HCT116 (cell line): ENCODE results near the gene IRX1. TPM values are rescaled to one million over a fixed set of nuclear protein-coding genes. Genes with fewer than 3 reads are reported as not detected.

Source experiments
- ATAC-seq: fragments of 200-7000 bp; cut with Tn5 transposase; 2 replicates; pipeline ENCODE4 v1.9.1; 2020; ENCODE audit warnings: mild to moderate bottlenecking, moderate library complexity
- BruUV-seq: library from RNA; stranded (reverse); fragments of 400-500 nt; replicated peaks from 2 replicates; lab custom pipeline; 2021; lab: Mats Ljungman, UMichigan
- CTCF ChIA-PET: fragments of 300-600 bp; sonication (Branson Sonifier 250); formaldehyde crosslinking; loops from one replicate; lab custom pipeline; 2021; ENCODE audit warnings: antibody characterized with exemption; lab: Charles Lee
- POLR2A ChIA-PET: fragments of 300-600, 350-600 bp; sonication (Branson Sonifier 250); formaldehyde crosslinking; loops from one replicate; lab custom pipeline; 2021; ENCODE audit warnings: antibody characterized with exemption; lab: Charles Lee
- RAD21 ChIA-PET, 2 experiments: fragments of 300-600 bp; sonication (Branson Sonifier 250); formaldehyde crosslinking; loops; one replicate each; lab custom pipeline; 2023; ENCODE audit warnings: low total read pairs in 2 of 2; ENCODE audit not compliant: uncharacterized antibody in 2 of 2, unreplicated experiment in 2 of 2, low non-redundant PET in 1 of 2; lab: Charles Lee
- DNase-seq: peaks from one replicate; pipeline ENCODE4 v3.0.0-alpha.2; 2010; ENCODE audit warnings: low read depth, low spot score
- H2AFZ ChIP-seq: fragments of 200-600 bp; shearing (Covaris generic), sonication (generic); 2 replicates; pipeline ENCODE4 v1.6.1; 2017; ENCODE audit warnings: low read depth, mixed run types, mixed read lengths, antibody characterized with exemption, low read length; ENCODE audit not compliant: poor library complexity, severe bottlenecking
- H3K27ac ChIP-seq: 2 replicates; pipeline ENCODE4 v1.5.1; 2012; ENCODE audit warnings: low read depth, low read length
- H3K27me3 ChIP-seq: fragments of 200-600 bp; sonication (generic); 2 replicates; pipeline ENCODE4 v1.6.1; 2016; ENCODE audit warnings: mixed run types, low read length, mixed read lengths; ENCODE audit not compliant: insufficient read depth
- H3K36me3 ChIP-seq, 2 experiments: fragments of 200-500 bp in 1 of 2; fragments of 200-600 bp in 1 of 2; sonication (Bioruptor generic) in 1 of 2; sonication (generic) in 1 of 2; 2 replicates each; pipeline versions ENCODE4 v1.5.1 to v1.6.1; 2014 to 2016; ENCODE audit warnings: low read length in 2 of 2, inconsistent platforms in 1 of 2, mixed read lengths in 1 of 2, mixed run types in 1 of 2; ENCODE audit not compliant: insufficient read depth in 2 of 2, control insufficient read depth in 1 of 2
- H3K4me1 ChIP-seq, 2 experiments: fragments of 200-600 bp in 1 of 2; sonication (generic) in 1 of 2; 2 replicates each; pipeline versions ENCODE4 v1.5.1 to v1.6.1; 2012 to 2017; ENCODE audit warnings: low read length in 2 of 2, inconsistent platforms in 1 of 2, mild to moderate bottlenecking in 1 of 2, mixed read lengths in 1 of 2, mixed run types in 1 of 2, moderate library complexity in 1 of 2; ENCODE audit not compliant: insufficient read depth in 2 of 2, control insufficient read depth in 1 of 2
- H3K4me2 ChIP-seq: fragments of 200-600 bp; sonication (generic); 2 replicates; pipeline ENCODE4 v1.6.1; 2017; ENCODE audit warnings: mixed run types, low read length, mixed read lengths
- H3K4me3 ChIP-seq, 2 experiments: fragments of 200-600 bp in 1 of 2; sonication (generic) in 1 of 2; replicated peaks in 1 of 2; 2 replicates each; pipeline ENCODE4 v1.5.1; 2011 to 2016; ENCODE audit warnings: low read length in 2 of 2, control low read depth in 1 of 2, low read depth in 1 of 2, mild to moderate bottlenecking in 1 of 2, mixed read lengths in 1 of 2, mixed run types in 1 of 2
- H3K79me2 ChIP-seq: fragments of 200-600 bp; sonication (generic); 2 replicates; pipeline ENCODE4 v1.6.1; 2017; ENCODE audit warnings: mild to moderate bottlenecking, mixed run types, low read length, moderate library complexity, mixed read lengths; ENCODE audit not compliant: insufficient read depth
- H3K9ac ChIP-seq: fragments of 200-600 bp; sonication (generic); 2 replicates; pipeline ENCODE4 v1.6.1; 2016; ENCODE audit warnings: low read length, mixed read lengths
- H3K9me2 ChIP-seq: fragments of 200-600 bp; sonication (generic), shearing (Covaris generic); 2 replicates; pipeline ENCODE4 v1.6.1; 2017; ENCODE audit warnings: mixed run types, mild to moderate bottlenecking, moderate library complexity; ENCODE audit not compliant: insufficient read depth
- H3K9me3 ChIP-seq, 2 experiments: fragments of 200-500 bp in 1 of 2; fragments of 200-600 bp in 1 of 2; sonication (Bioruptor generic) in 1 of 2; sonication (generic) in 1 of 2; 2 replicates each; pipeline ENCODE4 v1.6.1; 2014 to 2017; ENCODE audit warnings: low read length in 2 of 2, mixed read lengths in 2 of 2, inconsistent platforms in 1 of 2, low read depth in 1 of 2, mild to moderate bottlenecking in 1 of 2, mixed run types in 1 of 2, moderate library complexity in 1 of 2; ENCODE audit not compliant: control insufficient read depth in 1 of 2, insufficient read depth in 1 of 2
- H4K20me1 ChIP-seq: fragments of 200-600 bp; sonication (generic), shearing (Covaris generic); 2 replicates; pipeline ENCODE4 v1.6.1; 2017; ENCODE audit warnings: mixed run types, mild to moderate bottlenecking, moderate library complexity; ENCODE audit not compliant: insufficient read depth
- CEBPB ChIP-seq: IDR thresholded peaks from 2 replicates; pipeline ENCODE4 v1.6.1; 2012; ENCODE audit warnings: low read depth
- JUND ChIP-seq: IDR thresholded peaks from 2 replicates; pipeline ENCODE4 v1.6.1; 2012
- SIN3A ChIP-seq: IDR thresholded peaks from 2 replicates; pipeline ENCODE4 v1.6.1; 2012; ENCODE audit warnings: low read depth
- SRF ChIP-seq: IDR thresholded peaks from 2 replicates; pipeline ENCODE4 v1.6.1; 2012; ENCODE audit warnings: low read depth
- intact Hi-C: fragments of 100-400 bp; cut with micrococcal nuclease; formaldehyde crosslinking; loops from 2 replicates; pipeline ENCODE4 v1.10.0; 2022
- total RNA-seq: library from RNA; stranded (reverse); gene quantifications from one replicate; pipeline ENCODE4 v1.2.1, GENCODE V29; 2021; ENCODE audit not compliant: unreplicated experiment
- TF ChIP-seq, protein P1 (sequence below): IDR thresholded peaks from 2 replicates; pipeline ENCODE4 v1.6.1; 2012
- TF ChIP-seq, protein P2 (sequence below): IDR thresholded peaks from 2 replicates; pipeline ENCODE4 v1.6.1; 2011; ENCODE audit warnings: mild to moderate bottlenecking, low read length, moderate library complexity; ENCODE audit not compliant: insufficient replicate concordance; ENCODE audit errors: extremely low read depth

The IRX1 gene
- total RNA-seq, 1 experiment from 2014 or later: not detected

- H4K20me1 ChIP-seq: no peaks in the 10 kb centered on the region
- no peak overlapping the region for H3K4me2 ChIP-seq
- POLR2A ChIA-PET: no interaction called here
- H3K9ac ChIP-seq: no peak overlapping the region
- H3K4me1 ChIP-seq: no peaks in the 10 kb centered on the region
- CTCF ChIA-PET: no interaction called here
- no peak overlapping the region for H2AFZ ChIP-seq
- RAD21 ChIA-PET: no interaction called here
- peaks cover 3 to 18% of the 10 kb centered on the region in 2 experiments; a peak in 2 of 4 replicates for H3K9me3 ChIP-seq
- H3K4me3 ChIP-seq: no peak overlapping the region
- no peak overlapping the region for H3K27ac ChIP-seq
- TF ChIP-seq, protein P1, sequence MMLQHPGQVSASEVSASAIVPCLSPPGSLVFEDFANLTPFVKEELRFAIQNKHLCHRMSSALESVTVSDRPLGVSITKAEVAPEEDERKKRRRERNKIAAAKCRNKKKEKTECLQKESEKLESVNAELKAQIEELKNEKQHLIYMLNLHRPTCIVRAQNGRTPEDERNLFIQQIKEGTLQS: no peak
- TF ChIP-seq CEBPB (no peak), SIN3A (no peak), SRF (no peak), JUND (no peak)
- TF ChIP-seq, protein P2, sequence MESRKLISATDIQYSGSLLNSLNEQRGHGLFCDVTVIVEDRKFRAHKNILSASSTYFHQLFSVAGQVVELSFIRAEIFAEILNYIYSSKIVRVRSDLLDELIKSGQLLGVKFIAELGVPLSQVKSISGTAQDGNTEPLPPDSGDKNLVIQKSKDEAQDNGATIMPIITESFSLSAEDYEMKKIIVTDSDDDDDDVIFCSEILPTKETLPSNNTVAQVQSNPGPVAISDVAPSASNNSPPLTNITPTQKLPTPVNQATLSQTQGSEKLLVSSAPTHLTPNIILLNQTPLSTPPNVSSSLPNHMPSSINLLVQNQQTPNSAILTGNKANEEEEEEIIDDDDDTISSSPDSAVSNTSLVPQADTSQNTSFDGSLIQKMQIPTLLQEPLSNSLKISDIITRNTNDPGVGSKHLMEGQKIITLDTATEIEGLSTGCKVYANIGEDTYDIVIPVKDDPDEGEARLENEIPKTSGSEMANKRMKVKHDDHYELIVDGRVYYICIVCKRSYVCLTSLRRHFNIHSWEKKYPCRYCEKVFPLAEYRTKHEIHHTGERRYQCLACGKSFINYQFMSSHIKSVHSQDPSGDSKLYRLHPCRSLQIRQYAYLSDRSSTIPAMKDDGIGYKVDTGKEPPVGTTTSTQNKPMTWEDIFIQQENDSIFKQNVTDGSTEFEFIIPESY: no peak
- no peak for ATAC-seq
- H3K79me2 ChIP-seq: no peaks in the 10 kb centered on the region
- intact Hi-C loops: no loop called here
- no peaks in the 10 kb centered on the region for H3K36me3 ChIP-seq
- no peaks in the 10 kb centered on the region for H3K9me2 ChIP-seq
- H3K27me3 ChIP-seq: no peaks in the 10 kb centered on the region
- DNase-seq: no peak
- no TSS peak for BruUV-seq
Observed at GRCh38 chr5:3590161-3590966, 5.3 kb upstream of the IRX1 start.
